Activated naive CD8-positive, alpha-beta T cell treated with anti-CD3 and anti-CD28 coated beads, Interleukin-2, amount 50 U/mL, for 16 hours (primary cell): ENCODE measurements around the gene SYNGAP1.

Experiments used
- DNase-seq: peaks from one replicate; pipeline ENCODE4 v3.0.0-alpha.2; 2020; ENCODE audit warnings: low read depth, low spot score

Gene SYNGAP1

DNA sequence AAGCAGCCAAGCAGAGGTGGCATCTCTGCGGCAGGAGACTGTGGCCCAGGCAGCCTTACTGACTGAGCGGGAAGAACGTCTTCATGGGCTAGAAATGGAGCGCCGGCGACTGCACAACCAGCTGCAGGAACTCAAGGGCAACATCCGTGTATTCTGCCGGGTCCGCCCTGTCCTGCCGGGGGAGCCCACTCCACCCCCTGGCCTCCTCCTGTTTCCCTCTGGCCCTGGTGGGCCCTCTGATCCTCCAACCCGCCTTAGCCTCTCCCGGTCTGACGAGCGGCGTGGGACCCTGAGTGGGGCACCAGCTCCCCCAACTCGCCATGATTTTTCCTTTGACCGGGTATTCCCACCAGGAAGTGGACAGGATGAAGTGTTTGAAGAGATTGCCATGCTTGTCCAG, 15.0 kb upstream of the SYNGAP1 start:
- no peak for DNase-seq

DNA sequence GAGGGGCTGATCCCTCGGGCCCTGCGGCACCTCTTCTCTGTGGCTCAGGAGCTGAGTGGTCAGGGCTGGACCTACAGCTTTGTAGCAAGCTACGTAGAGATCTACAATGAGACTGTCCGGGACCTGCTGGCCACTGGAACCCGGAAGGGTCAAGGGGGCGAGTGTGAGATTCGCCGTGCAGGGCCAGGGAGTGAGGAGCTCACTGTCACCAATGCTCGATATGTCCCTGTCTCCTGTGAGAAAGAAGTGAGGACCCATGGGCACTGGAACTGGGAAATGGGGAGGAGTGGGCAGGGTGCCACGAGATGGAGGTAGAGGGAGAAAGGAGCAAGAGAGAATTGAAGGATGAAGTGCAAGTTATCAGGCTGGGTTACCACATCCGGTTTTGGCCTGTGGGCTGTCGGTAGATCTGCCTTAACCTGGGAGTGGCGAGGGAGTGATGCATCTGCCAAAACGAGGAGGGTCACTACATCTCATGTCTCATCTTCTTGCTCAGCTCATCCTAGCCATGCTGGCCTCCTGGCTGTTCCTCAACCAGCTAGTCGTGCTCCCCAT, 14.4 kb upstream of the SYNGAP1 start:
- DNase-seq = no peak

DNA sequence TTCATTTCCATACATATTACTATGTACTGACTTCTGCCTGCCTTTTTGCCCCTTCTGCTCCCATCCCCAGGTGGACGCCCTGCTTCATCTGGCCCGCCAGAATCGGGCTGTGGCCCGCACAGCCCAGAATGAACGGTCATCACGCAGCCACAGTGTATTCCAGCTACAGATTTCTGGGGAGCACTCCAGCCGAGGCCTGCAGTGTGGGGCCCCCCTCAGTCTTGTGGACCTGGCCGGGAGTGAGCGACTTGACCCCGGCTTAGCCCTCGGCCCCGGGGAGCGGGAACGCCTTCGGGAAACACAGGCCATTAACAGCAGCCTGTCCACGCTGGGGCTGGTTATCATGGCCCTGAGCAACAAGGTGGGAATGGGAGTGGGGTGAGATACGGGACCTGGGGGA, 13.7 kb upstream of the SYNGAP1 start:
- DNase-seq = no peak

- DNase-seq = no peak
Observed at GRCh38 chr6:33407132-33407718, 12.6 kb upstream of the SYNGAP1 start.

DNA sequence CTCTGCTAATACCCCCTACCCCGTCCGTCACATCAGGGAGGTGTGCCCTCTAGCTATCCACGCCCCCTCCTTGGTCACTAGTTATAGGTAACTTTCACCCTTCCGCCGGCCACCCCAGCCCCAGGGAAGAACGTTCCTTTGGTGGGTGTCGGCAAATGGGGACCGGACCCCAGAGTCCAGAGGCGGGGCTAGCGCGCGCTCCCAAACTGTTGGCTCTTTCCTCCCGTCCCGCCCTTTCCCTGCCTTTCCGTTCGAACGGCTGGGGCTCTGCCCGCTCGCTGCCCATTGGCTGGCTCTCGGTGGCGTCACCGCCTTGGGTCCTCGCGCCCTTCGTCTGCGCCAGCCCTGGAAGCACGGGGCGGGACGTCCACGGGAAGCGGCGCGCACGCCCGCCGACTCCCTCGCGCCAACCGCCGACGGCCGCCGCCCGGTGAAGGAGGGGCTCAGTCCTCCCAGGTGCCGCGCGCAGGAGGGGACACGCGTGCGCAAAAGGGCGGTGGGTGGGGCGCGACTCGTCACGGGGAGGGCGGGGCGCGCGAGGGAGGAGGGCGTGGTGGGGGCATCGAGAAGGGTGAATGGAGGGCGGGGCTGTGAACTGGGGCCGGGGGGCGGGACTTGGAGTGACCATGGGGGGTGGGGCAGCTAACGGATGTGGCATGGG, 9.7 kb upstream of the SYNGAP1 start:
- DNase-seq = peak; percentile 89

- peak; percentile 54 for DNase-seq
Observed at GRCh38 chr6:33410711-33411631, 8.9 kb upstream of the SYNGAP1 start, which contains the start of gene PHF1. Gene PHF1 (plus strand): TSS chr6:33411014. CDS start chr6:33412264, 1,250 bp downstream.

- DNase-seq = no peak
Observed at GRCh38 chr6:33411632-33412005, 8.2 kb upstream of the SYNGAP1 start.

- no peak for DNase-seq
Observed at GRCh38 chr6:33412140-33413009, 7.5 kb upstream of the SYNGAP1 start.

- no peak for DNase-seq
Observed at GRCh38 chr6:33413241-33414120, 6.4 kb upstream of the SYNGAP1 start.

- DNase-seq = no peak
Observed at GRCh38 chr6:33414592-33415271, 5.1 kb upstream of the SYNGAP1 start.

- no peak for DNase-seq
Observed at GRCh38 chr6:33415831-33416230, 4.0 kb upstream of the SYNGAP1 start.

DNA sequence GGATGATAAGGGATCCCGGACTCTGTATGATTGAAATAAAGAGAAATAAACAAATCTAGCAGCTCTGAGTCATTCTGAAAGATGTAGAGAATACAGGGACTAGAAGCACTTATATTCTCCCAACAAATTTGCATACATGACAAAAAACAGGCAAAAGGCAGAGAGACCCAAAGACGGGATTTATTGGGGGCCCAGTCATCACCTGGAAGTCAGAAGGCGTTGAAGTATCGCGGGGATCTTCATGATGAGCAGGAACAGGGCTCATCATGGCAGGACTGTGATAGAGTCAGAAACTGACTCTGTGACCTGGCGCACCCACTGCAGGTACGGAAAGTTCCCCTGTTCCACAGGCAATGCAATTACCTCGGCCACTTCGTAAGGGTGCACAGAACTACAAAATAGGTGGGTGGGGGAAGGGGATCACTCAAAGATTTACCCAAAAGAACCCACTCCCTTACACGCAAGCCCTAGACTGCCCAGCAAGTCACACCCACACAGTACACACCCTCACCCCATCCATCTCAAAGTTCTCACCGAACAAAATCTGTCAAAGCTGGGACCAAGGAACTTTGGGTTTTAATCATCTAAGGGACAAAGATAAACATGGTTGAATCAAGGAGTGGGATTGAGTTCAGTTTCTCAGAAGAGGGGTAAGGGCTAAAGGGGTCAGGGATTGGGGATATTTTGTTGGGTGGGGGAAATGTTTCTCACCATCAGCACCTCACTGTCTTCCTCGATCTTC, 3.3 kb upstream of the SYNGAP1 start:
- no peak for DNase-seq

DNA sequence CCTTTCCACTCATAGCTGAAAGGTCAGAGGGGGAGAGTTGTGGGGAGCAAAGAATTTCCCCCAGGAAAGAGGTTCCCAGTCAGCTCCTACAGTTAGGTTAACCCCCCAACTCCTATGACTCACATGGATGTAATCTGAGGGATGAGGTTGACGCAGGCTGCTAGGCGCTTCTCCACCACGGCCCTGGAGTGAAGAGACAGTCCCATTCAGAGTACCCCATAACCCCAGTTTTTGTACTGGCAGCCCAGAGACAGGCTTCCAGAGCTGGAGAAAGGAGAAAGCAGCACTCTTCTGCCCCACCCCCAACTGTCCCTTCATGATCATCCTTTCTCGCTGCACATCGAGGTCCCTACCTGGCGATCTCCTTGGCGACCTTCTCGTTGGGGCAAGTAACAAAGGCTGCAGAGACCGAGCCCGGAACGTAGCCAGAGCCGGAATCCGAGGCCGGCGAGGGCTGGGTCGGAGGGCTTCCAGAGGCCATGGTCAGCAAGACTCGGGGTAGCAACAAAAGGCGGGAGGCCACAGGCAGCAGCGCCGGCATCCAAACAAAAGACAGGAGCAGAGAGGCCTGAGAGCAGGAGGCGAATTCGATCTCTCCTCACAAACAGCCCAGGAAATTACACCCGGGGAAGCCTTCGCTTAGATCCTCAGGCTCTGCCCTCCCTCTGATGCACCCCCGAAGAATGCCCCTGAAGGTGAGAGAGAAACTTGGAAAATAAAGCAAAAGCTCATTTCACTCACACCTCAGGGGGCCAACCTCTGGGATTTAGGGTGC, 2.5 kb upstream of the SYNGAP1 start:
- no peak for DNase-seq

DNA sequence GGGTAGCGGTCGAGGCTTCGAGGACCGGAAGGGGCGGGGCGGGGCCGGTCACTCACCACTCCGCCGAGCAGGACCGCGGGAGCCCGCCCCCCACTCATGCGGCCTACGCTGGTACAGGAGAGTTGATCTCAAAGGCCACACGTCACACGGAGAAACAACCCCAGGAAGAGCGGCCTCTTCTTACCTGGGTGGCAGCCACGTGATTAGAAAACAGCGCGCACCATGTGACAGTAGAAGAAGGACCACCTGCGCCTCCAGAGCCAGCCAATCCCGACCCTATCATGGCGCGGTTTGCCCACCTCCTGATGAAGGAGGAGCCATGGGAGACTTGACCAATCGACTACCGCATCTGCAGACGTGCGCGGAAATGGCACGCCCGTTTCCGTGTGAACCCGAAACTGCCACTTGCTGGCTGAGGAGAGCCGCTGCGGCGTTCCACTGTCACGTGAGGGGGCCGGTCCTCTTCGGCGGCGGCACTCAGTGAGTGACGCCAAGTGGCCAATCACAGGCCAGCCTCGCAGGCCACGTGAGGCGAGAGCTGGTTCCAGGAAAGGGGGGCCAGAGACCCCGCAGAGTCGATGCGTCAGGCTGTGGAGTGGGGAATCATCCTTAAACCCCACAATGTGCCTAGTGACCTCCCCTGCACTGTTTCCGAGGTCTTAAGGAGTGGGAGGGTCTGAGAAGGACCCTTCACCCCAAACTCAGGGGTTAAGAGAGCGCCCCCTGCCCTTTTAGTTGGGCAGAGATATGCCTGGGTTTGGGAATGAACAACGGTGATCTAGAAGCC, 1.8 kb upstream of the SYNGAP1 start, which contains the start of gene CUTA:
CUTA (minus strand) TSS at position 205 of the 787 bp plus-strand sequence; CDS start at position 98, 107 bp downstream.
- DNase-seq = peak; percentile 96

DNA sequence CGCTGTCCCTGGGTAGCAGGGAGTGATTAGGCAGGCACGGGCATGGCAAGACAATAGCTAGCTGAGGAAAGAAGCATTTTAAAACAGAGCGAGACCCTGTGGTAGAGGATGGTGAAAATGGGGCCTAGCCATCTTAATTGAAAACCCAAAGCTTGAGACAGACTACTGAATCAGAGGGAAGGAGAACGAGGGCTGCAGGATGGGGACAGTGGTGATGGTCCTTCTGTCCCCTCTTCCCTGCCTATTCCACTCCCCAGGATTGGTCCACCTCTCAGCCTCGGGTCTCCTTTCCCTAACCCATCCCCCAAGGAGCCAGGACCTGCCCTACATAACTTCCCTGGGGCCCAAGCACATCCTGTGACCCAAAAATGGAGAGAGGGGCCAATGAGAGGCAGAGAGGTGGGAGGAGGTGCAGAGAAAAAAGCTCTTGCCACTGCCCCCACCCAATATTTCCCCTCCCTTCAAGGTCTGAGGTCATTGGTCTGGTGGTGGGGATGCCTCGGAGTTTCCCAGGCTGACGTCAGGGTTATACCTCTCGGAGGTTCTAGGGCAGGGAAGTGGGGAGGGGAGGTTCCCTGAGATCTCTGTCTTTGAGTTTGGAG, 1.1 kb upstream of the SYNGAP1 start:
- no peak for DNase-seq

DNA sequence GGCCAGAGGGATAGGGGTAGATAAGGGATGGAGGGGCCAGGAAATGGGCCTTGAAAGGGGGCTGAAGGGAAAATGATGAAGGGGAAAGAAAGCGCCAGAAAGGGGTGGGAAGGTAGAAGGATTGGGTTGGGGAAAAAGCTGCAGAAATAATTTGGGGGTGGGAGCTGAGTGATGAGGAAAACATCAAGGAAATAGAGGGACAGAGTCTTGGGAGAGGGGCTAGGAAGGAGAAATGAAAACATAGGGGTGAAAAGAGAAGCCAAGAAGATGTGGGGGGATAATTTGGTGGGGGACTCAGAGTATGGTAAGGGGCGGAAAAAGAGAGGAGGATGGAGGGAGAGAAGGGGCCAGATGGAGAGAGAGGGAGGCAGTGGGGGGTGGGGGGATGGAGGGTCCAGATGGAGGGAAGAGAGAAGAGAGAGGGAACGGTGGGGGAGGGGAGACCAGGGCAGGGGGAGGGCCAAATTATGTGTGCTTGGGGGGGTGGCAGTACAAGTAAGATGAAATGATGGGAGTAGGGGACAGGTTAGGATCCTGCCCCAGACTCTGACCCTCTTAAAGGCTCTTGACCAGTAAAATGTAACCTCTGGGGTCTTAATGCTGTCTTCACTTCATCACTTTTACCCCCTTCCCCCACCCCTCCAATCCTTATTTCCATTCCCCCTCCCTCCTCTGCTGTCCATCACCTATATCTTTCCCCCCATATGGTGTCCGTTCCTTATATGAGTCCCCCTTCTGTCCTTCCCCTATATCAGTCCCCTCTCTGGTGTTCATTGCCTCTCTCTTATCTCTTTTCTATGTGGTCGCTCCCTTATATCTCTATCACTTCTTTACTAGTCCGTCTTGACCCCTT, 852 bp downstream of the SYNGAP1 start:
- no peak for DNase-seq
